Hindlimb muscle (tissue), 1 donor: Measurements from ENCODE around the gene COL6A1. TPM values are rescaled to one million over a fixed set of nuclear protein-coding genes. Genes with fewer than 3 reads are reported as not detected.

Experiments
- DNase-seq: peaks from one replicate; pipeline ENCODE4 v3.0.0-alpha.2; 2013
- polyA plus RNA-seq: library from polyadenylated mRNA; unstranded; fragments of 120-200 nt; gene quantifications from one replicate; pipeline ENCODE4 v1.2.1, GENCODE V29; 2013; ENCODE audit not compliant: insufficient read length

COL6A1 gene
- polyA plus RNA-seq, 1 donor = 430 TPM

GRCh38 chr21:45983649-45983965, 2.0 kb downstream of the COL6A1 start:
- DNase-seq = no peak

GRCh38 chr21:45983981-45984551, 2.5 kb downstream of the COL6A1 start:
- DNase-seq = no peak

DNA sequence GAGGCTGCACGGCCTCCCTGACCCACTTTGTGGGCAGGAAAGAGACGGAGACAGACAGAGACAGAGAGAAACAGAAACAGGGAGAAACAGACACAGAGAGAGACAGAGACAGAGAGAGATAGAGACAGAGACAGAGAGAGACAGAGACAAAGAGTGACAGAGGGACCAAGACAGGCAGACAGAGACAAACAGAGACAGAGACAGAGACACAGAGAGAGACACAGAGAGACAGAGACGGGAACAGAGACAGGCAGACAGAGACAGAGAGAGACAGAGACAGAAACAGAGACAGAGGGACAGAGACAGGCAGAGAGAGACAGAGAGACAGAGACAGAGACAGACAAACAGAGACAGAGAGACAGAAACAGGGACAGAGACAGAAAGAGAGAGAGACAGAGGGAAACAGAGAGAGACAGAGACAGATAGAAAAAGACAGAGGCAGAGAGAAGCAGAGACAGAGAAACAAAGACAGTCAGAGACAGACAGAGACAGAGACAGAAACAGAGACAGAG, 3.1 kb downstream of the COL6A1 start:
- no peak for DNase-seq

DNA sequence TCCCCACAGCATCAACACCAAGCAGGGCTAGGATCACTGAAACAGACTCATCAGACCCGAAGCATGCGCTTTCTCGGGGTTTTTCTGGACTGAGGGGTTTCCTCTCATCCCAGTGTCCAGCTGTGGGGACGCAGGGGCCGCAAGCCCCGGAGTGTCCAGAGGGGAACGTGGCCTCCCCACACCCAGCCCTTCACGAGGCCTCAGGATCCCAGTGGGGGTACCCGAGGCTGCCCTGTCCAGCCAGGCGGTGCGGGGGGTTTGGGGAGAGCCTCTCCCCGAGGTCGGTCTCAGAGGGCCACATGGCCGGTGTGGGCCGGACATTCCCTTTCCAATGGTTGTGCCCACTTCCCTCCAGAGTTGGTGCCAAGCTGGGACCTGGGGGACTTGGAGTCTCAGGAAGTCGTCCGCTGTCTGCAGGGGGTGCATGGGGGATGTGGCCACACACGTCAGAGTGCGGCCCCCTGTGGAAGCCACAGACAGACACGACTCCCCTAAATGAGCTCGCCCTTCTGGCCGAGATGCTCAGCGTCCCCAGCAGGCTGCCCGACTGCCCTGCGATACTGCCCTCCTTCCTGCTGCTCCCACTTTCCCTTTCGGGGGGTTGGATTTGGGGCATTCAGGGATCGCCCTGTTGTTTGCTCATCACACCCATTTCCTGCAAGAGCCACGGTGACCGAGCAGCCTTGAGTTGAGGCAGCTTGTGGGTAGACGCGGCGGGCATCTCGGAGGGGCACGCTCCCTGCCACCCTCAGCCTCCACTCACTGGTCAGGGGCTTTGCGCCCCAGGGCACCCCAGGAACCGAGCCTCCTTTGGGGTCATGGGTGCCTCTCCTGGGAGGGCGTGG, 4.1 kb downstream of the COL6A1 start:
- no peak for DNase-seq

DNA sequence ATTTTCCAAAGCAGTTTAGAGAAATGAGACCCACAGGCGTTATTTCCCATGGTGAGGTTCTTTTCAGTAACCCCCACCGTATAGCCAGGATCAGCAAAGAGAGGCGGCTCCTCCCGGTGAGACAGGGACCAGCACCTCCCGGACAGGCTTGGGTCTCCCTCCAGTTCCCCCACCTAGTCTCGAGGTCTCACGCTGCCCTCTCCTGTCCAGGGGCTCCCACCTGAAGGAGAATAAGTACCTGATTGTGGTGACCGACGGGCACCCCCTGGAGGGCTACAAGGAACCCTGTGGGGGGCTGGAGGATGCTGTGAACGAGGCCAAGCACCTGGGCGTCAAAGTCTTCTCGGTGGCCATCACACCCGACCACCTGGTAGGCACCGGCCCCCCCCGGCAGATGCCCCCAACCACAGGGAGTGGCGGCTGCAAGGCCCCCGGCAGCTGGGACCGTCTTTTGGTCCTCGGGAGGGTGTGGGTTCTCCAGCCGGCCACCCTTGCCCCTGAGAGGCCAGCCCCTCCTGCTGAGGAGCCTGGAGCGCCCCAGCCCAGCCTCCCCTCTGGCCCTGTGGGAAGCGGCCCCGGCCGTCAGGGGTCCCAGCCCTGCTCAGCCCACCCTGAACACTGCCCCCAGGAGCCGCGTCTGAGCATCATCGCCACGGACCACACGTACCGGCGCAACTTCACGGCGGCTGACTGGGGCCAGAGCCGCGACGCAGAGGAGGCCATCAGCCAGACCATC, 4.9 kb downstream of the COL6A1 start:
- no peak for DNase-seq

- no peak for DNase-seq
These were observed 5.6 kb downstream of the COL6A1 start for GRCh38 chr21:45987121-45987711.

- DNase-seq = no peak
These were observed 7.1 kb downstream of the COL6A1 start for GRCh38 chr21:45988366-45989347.

GRCh38 chr21:45989355-45990048, 7.9 kb downstream of the COL6A1 start:
- DNase-seq = no peak

DNA sequence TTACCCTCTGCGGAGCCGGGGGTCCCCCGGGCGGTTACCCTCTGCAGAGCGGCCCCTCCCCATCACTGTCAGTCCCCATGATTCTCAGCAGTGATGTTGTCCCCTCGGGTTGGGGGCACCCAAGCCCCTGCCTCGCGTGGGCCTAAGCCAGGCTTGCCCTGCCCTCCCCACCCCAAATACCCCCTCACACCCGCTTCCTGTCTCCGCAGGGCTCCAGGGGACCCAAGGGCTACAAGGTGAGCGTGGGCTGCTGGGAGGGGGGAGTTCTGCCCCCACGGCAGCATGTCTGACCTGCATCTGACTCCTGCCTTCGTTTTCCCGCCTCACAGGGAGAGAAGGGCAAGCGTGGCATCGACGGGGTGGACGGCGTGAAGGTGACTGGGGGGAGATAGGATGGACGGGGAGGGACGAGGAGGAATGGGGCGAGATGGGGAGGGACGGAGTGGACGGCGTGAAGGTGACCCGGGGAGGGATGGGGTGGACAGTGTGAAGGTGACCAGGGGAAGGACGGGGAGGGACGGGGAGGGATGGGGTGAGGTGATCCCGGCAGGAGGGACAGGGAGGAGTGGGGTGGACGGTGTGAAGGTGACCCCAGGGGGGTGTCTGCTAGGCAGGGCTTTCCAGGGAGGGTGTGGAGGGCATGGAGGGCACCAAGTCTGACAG, 8.6 kb downstream of the COL6A1 start:
- DNase-seq = no peak

GRCh38 chr21:45990741-45991605, 9.4 kb downstream of the COL6A1 start:
- DNase-seq = no peak

DNA sequence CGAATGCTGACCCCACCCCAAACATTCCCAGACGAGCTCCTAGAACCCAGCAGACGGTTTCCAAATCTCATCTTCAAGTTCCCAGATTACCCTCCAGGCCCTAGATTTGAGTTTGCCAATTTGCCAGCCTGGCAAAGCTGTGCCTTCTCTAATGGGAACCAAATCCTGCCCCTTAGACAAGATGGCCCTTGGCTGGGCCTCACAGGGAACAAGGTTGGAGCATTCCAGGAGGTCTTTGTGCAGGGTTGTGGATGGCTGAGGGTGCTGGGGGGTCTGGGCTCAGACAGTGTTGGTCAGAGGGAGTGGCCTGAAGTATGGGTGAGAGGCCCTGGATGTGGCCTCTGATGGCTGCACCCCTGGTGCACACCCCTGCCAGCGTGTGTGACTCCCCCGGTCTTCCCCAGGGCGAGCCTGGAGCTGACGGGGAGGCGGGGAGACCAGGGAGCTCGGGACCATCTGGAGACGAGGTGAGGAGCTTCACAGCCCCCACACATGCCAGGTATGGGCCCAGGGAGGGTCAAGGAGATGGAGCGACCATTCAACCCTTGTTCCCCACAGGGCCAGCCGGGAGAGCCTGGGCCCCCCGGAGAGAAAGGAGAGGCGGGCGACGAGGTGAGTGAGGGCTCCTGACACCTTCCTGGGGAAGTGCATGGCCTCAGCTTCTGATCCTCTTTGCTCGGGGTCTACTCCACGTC, 10.2 kb downstream of the COL6A1 start:
- DNase-seq = no peak

DNA sequence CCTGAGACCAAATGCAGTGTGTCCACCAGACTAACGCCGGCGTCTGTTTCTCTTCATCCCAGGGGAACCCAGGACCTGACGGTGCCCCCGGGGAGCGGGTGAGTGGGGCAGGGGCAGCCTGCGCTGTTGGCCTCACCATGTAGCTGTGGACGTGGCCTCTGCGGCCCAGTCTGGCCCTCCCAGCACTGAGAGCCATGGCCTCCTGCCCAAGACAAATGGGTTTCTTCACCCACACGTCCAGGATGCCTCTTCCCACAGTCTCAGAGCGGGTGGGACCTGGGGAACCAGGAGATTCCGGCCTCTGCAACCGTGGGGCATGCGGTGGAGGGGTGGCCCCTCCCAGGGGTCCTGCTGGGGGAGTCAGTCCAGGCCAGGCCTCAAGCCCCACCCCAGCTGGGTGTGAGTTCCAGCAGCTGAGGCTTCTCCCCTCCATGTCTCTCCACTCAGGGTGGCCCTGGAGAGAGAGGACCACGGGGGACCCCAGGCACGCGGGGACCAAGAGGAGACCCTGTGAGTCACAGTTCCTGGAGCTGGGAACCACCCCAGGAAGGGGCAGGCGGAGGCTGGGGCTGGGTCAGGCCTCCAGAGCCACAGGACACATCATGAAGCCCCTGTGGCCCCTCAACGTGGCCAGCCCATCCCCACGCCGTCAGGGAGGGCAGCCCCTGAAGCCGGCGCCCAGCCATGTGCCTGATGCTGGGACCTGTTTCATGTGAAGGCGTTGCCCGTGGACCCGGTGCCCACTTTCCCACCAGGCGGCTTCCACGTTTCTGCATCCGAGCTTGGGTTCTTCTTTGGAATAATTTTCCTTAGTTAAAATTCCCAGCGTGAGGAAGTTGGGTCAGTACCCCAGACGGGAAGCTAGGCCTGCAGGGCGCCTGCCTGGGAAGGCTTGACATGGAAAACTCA, 11.0 kb downstream of the COL6A1 start:
- no peak for DNase-seq

- DNase-seq = no peak
These were observed 11.9 kb downstream of the COL6A1 start for GRCh38 chr21:45993210-45994085.

DNA sequence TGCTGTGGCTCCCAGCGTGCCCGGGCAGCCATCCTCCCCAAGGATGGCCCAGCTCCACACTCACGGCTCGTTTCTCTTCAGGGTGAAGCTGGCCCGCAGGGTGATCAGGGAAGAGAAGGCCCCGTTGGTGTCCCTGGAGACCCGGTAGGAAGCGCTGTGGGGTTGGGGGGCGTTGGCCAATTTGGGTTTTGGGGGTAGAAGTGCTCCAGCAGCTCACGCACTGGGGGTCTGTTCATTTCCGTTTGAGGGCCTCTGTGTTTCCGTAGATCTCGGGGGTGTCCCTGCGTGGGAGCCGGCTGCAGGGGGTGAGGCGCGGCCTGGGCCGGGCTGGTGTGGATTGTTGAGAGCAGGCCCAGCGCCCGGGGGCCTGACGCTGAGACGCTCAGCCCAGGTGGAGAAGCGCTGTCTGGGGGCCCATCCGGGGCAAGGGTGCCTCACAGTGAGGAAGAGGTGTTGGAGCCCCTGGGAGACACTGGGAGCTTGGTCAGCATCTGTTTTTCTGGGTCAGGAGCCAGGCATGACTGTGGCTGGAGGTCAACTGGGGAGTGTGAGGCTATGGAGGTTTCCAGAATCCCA, 12.6 kb downstream of the COL6A1 start:
- DNase-seq = no peak

DNA sequence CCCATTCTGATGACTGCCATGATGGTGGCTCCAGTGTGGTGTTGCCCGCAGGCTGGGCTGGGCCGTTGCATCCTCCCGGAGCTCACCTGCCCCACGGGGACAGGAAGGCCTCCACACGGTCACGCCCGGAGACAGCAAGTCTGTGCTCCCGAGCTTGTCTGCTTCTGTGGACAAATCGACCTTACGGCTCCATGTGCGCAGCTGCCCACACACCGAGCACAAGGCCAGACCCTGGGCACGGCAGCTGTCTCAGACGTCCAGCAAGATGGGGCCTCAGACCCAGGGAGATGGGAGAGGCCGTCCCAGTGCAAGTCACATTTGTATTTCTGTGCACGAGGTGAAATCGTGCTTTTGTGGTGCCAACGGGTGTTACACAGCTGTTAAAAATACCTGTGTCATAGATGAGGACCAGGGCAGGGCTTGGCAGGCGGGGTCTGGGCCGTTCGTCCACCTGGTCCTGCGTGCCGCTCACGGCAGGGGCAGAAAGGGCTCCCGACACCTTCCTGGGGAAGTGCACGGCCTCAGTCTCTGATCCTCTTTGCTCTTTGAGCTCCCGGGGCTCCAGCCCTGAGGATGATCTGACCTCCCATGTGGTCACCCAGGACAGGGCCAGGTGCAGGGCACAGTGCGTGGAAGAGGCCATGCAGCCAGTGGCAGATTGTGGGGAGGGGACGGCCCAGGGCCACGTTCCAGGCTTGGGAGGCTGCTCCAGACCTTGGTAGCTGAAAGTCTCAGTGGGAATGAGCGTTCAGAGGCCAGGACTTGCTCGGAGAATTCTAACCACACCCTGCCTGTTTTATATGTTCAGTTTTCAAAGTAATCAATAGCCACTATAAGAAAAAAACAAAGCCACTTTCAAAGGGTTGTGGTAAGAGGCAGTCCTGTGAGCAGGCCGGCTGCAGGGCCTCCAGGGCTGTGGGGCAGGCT, 13.5 kb downstream of the COL6A1 start:
- DNase-seq = no peak
